H1 (cell line): ENCODE results near the gene KIF25.

Source experiments
- CBX8 ChIP-seq: fragments of 300-800, 300-1000 bp; sonication (generic); IDR thresholded peaks from 2 replicates; pipeline ENCODE4 v1.7.1; 2016; ENCODE audit warnings: low read depth, low read length, borderline replicate concordance
- CTCF ChIP-seq, 3 experiments: IDR thresholded peaks; 1 replicate in 2 of 3; 2 replicates in 1 of 3; pipeline versions ENCODE4 v1.5.1 to v1.6.1; 2011; ENCODE audit warnings: low read length in 3 of 3, mild to moderate bottlenecking in 3 of 3, inconsistent platforms in 2 of 3, low read depth in 1 of 3, moderate library complexity in 1 of 3; ENCODE audit not compliant: insufficient read depth in 1 of 3; ENCODE audit errors: control extremely low read depth in 1 of 3
- EP300 ChIP-seq, 2 experiments: IDR thresholded peaks; 1 replicate in 1 of 2; 2 replicates in 1 of 2; pipeline ENCODE4 v1.6.1; 2011 to 2012; ENCODE audit warnings: low read depth in 2 of 2, low read length in 2 of 2, mild to moderate bottlenecking in 2 of 2, borderline replicate concordance in 1 of 2, inconsistent platforms in 1 of 2, moderate library complexity in 1 of 2
- FOSL1 ChIP-seq: IDR thresholded peaks from 2 replicates; pipeline ENCODE4 v1.6.1; 2011; ENCODE audit warnings: mild to moderate bottlenecking, low read depth, low read length, moderate library complexity; ENCODE audit not compliant: insufficient read depth
- POLR2A ChIP-seq, 2 experiments: IDR thresholded peaks; 1 replicate in 1 of 2; 2 replicates in 1 of 2; pipeline ENCODE4 v1.6.1; 2011; ENCODE audit warnings: low read depth in 2 of 2, low read length in 2 of 2, mild to moderate bottlenecking in 2 of 2; ENCODE audit errors: control extremely low read depth in 1 of 2
- POLR2AphosphoS5 ChIP-seq: IDR thresholded peaks from 2 replicates; pipeline ENCODE4 v1.6.1; 2011; ENCODE audit warnings: low read depth, low read length
- TAF7 ChIP-seq: optimal IDR thresholded peaks from 2 replicates; pipeline ENCODE3; 2011; ENCODE audit warnings: low read depth, mild to moderate bottlenecking, inconsistent platforms, low read length, moderate library complexity, borderline replicate concordance
- YY1 ChIP-seq: IDR thresholded peaks from 2 replicates; pipeline ENCODE4 v1.6.1; 2011; ENCODE audit warnings: low read depth, mild to moderate bottlenecking, low read length

DNA sequence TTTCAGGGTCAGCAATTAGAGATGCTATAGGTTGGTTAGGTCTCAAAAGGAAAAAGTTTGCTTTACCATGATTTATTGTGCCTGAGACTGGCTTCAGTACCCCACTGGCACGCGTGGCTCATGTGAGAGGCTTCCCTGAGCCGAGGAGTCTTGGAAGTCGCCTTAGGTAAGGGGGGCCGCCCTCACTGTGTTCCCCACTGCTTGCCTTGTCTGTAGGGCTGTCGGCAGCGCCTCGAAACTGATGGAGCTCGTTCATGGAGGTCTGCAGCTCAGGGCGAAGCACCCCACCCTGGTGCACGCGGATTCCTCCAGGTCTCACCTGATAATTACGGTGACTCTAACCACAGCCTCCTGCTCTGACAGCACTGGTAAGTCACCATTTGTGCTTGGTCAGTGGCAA is 42.4 kb downstream of the KIF25 start:
- TF ChIP-seq EP300 (IDR thresholded peaks at IDR 0.05; ENCODE audit: borderline replicate concordance in 1 of 2, low read depth in 2 of 2, low read length in 2 of 2) (no peak), CTCF (IDR thresholded peaks at IDR 0.05; ENCODE audit: control extremely low read depth in 1 of 3, insufficient read depth in 1 of 3, low read depth in 1 of 3, low read length in 3 of 3) (no peak), YY1 (no peak), POLR2A (IDR thresholded peaks at IDR 0.05; ENCODE audit: control extremely low read depth in 1 of 2, low read depth in 2 of 2, low read length in 2 of 2) (no peak), FOSL1 (no peak), CBX8 (no peak), POLR2AphosphoS5 (no peak), TAF7 (no peak)
